ENCODE data around the gene SLC46A1.

GRCh38 chr17:28402844-28403243 lies 3.2 kb downstream of the SLC46A1 start:
- TF ChIP-seq CTCF (IDR thresholded peaks at IDR 0.05; ENCODE audit: borderline replicate concordance, extremely low read depth, low read length, poor library complexity, severe bottlenecking) (no peak), EZH2 (IDR thresholded peaks at IDR 0.05; ENCODE audit: borderline replicate concordance, low read depth, low read length, severe bottlenecking) (no peak)
